Islet precursor cell (in vitro differentiated cells): Measurements from ENCODE around the gene THSD7B.

ENCODE experiments used
- DNase-seq: peaks from one replicate; pipeline ENCODE4 v3.0.0-alpha.2; 2018

THSD7B gene

GRCh38 chr2:136828162-136828561 lies 62.8 kb downstream of the THSD7B start:
- DNase-seq, result no peak

DNA sequence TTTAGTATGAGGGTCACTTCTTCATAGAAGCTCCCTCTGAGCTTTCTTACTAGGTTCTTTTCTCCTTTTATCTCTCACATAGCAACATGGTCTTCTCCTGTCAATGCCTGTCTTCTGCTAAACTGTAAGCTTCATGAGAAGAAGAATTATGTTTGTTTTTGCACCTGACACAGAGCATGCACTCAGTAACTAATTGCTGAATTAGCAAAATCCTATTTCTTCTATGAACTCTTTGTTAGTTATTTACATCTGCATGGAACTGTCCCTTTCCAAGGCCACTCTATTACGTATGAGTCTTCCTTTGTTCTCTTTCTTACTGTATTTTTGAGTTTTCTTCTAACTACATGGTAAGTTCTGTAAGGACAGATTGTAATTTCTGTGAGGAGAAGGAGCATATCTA lies 63.4 kb downstream of the THSD7B start:
- no peak for DNase-seq

- no peak for DNase-seq
Observed at GRCh38 chr2:136844546-136844945, 79.2 kb downstream of the THSD7B start.

- no peak for DNase-seq
Observed at GRCh38 chr2:136858656-136859055, 93.3 kb downstream of the THSD7B start.

DNA sequence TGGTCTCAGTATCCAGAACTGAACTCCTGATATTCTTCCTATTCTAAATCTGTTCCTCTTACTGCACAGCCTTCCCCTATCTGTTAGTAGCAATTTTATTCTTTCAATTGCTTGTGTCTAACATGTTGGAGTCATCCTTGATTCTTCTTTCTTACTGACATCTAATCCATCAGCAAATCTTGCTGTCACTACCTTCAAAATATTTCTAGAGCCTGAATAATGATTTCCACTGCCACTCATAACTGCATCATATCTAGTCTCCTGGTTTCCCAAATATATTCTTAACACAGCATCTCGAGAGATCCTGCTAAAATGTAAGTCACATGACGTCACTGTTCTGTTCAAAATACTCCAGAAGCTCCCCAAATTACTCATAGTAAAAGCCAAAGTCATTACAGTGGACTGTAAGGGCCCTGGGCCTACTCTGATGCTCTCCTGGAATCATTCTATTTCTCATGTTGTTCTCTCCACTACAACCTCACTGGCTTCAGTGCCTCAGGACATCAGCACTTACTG lies 95.2 kb downstream of the THSD7B start:
- no peak for DNase-seq

GRCh38 chr2:136863468-136863867 lies 98.1 kb downstream of the THSD7B start:
- no peak for DNase-seq

GRCh38 chr2:136863874-136864273 lies 98.5 kb downstream of the THSD7B start:
- DNase-seq, result no peak

DNA sequence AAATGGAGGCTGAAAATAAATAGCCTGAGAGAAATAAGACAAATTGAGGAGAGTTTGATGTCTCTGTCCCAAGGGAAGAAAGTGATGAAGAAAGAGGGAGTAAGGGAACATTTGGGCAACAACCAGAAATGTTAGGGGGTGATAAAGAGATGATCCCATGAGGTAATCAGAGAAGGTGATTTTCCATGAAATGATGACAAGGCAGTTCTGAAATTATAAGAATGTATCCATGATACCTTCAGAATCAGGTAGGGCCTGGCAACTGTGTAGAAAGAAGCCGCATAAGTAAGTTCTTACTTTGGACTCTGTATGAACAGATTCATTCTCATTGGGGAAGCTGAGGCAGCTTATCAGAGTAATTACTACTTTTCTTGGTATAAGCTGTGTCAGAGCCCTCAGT lies 106.1 kb downstream of the THSD7B start:
- no peak for DNase-seq

DNA sequence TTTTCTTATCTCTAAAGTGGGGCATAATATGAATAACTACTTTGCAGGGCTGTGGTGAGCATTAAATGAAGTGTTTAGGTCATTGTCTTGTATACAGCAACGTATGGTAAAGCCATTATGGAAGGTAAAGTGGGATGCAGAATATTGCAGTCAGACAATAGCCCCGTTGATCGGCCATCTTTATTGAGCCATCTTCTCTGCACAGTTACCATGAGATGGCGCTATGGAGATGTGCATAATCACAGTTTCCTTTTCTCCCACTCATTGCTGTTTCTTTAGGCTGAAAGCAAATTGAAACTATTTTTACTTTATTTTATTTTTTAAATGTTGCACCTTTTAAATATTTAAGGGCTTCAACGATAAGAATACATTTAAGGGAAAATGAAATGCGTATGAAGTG lies 108.9 kb downstream of the THSD7B start:
- no peak for DNase-seq

- DNase-seq, result no peak
Observed at GRCh38 chr2:136891100-136891499, 125.8 kb downstream of the THSD7B start.

DNA sequence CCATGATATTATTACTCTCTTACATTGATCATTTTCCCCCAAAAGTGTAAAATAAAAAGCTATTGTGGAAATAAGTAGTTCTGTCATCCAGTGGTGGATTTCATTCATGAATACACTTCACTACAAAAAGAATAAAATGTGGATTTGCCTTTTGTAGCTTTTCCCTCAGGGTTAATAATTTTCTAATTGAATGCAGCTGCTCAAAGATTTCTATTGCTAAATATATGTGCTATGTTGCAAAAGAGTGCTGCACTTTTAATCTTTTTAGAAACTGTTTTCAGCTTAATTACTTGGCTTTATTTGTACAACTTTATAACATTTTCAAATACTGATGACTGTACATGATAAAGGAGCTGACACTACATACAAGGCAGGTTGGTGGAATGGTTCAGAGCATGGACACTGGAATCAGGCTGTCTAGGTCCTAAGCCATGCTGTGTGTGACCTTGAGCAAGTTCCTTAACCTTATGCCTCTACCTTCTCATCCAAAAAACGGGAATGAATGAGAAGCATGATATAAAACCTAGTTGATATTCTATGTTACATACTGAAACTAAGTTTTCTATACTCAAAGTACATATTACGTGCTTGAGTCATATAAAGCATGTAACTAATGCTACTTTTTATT lies 128.8 kb downstream of the THSD7B start:
- DNase-seq, result no peak

DNA sequence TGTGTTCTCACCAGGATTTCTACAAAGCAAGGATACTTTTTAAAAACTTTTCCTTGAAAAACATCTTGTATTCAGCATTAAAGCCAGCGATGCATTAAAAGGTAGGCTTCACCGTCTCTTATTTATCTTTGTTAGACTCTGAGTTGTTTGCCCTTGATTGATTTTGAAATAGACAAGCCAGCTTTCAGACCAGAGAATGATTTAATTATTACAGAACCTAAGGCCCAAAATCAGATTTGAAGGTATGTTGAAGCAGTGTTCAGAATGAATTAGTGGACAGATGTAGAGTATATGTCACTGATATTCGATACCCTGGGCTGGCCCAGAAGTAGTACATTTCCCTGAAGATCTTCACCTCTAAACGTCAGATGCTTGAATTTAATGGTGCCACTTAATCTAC lies 136.4 kb downstream of the THSD7B start:
- DNase-seq, result no peak

- no peak for DNase-seq
Observed at GRCh38 chr2:136905779-136906178, 140.4 kb downstream of the THSD7B start.

DNA sequence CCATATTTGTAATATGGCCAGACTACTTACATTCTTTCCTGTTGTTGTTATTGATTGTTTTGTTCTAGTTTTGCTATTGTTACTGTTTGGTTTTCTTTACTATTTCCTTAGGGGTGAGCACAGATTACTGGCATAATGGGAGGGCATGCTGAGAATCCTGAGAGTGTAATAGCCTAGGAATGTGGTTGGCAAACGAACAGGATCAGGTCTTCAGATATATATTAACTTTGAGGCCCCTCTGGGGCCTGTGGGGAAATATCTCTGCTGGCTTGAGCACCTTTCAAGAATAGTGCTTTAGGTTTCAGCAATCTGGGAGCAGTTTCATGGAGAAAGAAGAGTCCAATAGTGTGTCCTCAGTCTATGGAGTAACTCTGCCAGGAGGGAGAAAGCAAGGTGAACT lies 144.4 kb downstream of the THSD7B start:
- no peak for DNase-seq

GRCh38 chr2:136916131-136916530 lies 150.8 kb downstream of the THSD7B start:
- DNase-seq, result peak; percentile 85

DNA sequence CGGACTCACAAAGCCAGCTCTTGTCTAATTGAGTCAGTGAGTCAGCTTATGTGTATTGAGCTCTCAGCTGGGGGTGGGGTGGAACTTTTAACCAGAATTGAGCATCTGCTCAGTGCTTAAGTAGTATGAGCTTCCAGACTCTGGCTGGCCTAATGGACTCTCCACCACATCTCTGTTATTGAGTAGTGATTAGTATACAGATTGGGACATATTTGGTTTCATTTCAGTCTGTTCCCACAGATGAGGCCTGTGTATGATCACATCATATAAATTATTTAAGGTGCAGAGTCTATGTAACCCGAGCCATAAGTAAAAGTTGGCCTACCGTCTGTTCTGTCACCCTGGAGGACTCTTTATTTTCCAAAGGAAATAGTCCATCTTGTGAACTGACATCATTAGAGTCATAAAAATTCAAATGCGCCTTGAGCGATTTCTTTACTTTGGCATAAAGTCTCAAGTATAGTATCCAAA lies 152.1 kb downstream of the THSD7B start:
- peak; percentile 89 for DNase-seq

GRCh38 chr2:136919682-136920081 lies 154.3 kb downstream of the THSD7B start:
- DNase-seq, result no peak

GRCh38 chr2:136920652-136921333 lies 155.4 kb downstream of the THSD7B start:
- DNase-seq, result peak; percentile 66

GRCh38 chr2:136927156-136927555 lies 161.8 kb downstream of the THSD7B start:
- DNase-seq, result no peak

- no peak for DNase-seq
Observed at GRCh38 chr2:136929531-136929930, 164.2 kb downstream of the THSD7B start.

DNA sequence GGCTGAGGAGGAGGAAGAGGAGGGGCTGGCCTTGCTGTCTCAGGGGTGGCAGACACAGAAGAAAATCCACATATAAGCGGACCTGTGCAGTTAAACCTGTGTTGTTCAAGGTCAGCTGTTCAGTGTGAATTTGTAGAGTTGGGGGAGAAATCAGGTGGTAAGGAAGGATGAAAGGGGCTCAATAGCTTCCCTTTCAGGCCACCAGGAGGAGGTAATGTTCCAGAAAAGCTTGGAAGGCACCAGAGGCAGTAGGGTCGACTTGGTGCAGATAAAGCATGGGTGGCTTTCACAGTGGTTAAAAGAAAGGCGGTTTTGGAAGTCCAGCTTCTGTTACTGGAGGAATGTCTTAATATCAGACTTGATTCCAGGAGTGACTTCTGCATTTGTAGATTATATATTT lies 167.4 kb downstream of the THSD7B start:
- peak; percentile 70 for DNase-seq

DNA sequence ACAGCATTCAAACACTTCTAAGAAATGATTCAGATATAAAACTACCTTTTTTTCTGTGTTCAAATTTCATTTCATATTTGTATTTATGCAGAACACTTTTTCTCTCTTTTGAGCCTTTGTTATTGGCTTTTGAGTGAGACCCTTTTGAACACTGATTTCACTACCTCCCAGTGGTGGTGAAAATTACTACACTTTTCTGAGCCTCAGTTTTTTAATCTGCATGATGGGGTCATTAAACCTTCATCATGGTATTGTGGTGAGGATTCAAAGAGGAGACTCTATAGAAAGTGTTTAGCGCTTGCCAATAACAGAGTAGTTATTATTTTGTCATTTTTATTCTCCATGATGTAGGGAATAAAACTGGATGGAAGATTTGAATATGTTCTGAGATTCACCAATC lies 169.8 kb downstream of the THSD7B start:
- no peak for DNase-seq

DNA sequence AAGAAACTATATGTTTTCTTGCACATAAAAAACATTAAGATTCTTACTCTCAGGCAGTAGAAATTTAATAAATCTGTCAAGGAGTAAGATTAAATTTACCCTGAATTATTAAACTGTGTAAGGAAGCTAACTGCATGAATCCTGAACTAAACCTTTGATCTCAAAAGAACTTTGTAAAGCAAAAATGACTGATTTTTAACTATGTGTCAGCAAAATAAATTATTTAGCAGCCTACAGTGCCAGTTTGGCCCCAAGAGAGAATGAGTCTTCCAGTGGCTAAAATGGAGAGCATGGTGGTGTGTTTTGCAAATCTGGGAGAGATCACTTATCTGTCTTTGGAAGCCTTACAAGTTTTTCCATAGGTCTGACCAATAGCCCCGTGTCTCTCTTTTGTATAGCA lies 190.7 kb downstream of the THSD7B start:
- no peak for DNase-seq

- DNase-seq, result no peak
Observed at GRCh38 chr2:136957044-136957443, 191.7 kb downstream of the THSD7B start.
